Stimulated activated CD8-positive, alpha-beta memory T cell treated with anti-CD3 and anti-CD28 coated beads, Interleukin-4, amount 100 ng/mL, for 1 hour (primary cell): Measurements from ENCODE around the gene TPCN2.

ENCODE experiments used
- DNase-seq, 2 donors: peaks; one replicate each; pipeline ENCODE4 v3.0.0-alpha.2; 2020; ENCODE audit warnings: low read depth in 2 of 2, low spot score in 1 of 2

TPCN2 gene

GRCh38 chr11:69037074-69037473, 11.7 kb upstream of the TPCN2 start:
- DNase-seq = no peak

DNA sequence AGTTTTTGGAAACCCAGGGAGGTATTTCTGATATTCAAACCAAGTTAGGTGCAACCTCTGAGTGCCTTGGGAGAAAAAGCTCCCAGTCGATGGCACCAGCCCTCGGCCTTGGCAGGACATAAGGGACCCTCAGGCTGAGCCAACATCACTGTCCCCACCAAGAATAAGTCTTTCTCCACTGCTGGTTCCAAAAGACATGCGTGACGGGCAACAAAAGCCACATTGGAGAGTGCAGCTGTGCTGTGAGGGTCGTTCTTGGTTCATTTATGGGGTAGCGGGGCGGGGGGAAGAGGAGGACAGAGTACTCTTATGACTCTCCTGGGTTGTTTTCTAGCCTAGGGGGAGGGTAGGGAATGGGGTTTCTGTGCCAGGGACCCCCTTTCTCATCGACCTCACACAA, 11.2 kb upstream of the TPCN2 start:
- DNase-seq = no peak

DNA sequence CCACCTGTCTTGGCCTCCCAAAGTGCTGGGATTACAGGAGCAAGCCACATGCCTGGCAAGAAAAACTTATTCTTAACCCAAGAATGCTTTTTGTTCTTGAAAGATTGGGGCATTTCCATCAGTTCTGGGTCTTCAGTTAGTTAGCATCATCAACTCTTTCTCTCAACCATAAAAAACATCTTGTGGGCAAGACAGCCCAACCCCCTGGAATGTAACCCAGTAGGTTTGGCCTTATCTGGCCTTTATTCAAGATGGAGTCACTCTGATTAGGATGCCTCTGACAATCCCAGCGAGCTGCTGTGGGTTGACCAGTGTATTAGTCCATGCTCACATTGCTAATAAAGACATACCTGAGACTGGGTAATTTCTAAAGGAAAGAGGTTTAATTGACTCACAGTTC, 9.2 kb upstream of the TPCN2 start:
- no peak for DNase-seq

DNA sequence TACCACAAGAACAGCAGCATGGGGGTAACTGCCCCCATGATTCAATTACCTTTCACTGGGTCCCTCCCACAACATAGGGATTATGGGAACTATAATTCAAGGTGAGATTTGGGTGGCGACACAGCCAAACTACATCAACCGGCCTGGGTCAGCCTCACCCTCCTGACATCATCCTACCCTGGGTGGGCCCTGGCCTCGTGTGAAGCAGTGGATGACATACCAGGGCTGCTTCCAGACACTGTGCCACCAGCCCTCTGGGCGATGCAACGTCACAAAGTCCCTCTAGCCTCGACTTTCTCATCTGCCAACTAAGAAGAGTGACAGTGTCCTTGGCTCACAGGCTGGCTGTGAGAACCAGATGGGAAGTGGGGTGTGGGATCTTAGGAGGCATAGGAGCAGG, 8.7 kb upstream of the TPCN2 start:
- DNase-seq = no peak

DNA sequence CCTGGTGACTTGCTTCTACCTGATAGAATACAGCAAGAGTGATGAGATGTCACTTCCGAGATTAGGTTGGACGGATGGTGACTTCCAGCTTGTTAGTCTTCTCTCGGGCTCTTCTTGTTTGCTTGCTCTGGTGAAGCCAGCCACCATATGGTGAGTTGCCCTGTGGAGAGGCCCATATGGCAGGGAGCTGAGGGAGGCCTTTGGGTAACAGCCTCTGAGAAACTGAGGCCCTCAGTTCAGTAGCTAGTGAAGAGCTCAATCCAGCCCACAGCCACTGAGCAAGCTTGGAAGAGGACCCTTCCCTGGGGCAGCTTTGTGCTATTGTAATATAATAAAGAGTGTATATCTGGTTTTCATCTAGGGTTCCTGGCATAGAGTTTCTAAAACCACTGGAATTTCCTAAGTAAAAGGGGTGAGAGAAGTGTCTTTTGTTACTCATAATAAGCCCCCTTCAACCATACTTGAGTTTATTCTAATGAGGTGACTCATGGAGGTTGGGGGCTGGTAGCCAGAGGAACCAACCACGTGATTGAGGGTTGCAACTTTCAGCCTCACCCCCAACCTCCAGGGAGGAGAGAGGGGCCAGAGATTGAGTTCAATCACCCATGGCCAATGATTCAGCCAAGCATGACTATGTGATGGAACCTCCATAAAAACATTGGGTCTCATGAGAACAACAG, 8.0 kb upstream of the TPCN2 start:
- DNase-seq = no peak

DNA sequence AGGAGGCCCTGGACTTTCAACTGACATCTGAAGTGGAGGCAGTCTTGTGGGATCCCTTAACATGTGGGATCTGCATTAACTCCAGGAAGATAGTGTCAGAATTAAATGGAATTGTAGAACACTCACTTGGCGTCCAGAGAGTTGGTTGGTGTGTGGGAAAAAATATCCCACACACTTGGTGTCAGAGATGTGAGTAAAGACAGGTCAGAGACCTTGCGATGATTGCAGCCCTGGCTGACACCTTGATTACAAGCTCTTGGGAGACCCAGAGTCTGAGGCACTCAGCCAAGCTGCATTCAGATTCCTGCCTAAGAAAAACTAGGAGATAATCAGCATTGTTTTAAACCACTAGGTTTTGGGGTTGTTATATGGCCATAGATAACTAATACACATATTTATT, 7.2 kb upstream of the TPCN2 start:
- DNase-seq = no peak

- DNase-seq = no peak
These were observed 4.4 kb upstream of the TPCN2 start for GRCh38 chr11:69044111-69045013.

DNA sequence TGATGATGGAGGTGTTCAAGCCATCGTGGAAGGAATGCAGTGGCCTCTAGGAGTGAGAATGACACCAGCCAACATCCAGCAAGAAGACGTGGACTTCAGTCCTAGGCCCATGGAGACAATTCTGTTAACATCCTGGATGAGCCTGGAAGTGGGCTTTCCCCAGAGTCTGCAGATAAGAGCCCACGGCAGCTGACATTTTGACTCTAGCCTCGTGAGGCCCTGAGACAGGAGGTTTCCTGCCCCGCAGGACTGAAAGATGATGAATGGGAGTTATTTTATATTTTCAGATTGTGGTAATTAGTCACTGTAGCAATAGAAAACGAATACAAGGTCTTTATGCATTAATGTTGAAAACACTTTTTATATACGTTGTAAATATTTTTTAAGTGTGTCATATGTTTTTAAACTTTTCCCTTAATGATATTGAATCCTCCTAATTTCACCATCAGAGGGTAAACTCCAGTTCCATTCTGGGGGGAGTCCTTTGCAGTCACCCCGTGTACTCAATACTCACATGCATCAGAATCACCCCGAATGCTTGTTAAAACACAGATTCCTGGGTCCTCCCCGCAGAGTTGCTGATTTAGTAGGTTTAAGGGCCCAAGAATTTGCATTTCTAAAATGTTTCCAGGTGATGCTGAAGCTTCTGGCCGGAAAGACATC, 570 bp upstream of the TPCN2 start:
- no peak for DNase-seq

GRCh38 chr11:69049490-69049867, 747 bp downstream of the TPCN2 start:
- DNase-seq = no peak

- no peak for DNase-seq
These were observed 2.1 kb downstream of the TPCN2 start for GRCh38 chr11:69050592-69051380.

DNA sequence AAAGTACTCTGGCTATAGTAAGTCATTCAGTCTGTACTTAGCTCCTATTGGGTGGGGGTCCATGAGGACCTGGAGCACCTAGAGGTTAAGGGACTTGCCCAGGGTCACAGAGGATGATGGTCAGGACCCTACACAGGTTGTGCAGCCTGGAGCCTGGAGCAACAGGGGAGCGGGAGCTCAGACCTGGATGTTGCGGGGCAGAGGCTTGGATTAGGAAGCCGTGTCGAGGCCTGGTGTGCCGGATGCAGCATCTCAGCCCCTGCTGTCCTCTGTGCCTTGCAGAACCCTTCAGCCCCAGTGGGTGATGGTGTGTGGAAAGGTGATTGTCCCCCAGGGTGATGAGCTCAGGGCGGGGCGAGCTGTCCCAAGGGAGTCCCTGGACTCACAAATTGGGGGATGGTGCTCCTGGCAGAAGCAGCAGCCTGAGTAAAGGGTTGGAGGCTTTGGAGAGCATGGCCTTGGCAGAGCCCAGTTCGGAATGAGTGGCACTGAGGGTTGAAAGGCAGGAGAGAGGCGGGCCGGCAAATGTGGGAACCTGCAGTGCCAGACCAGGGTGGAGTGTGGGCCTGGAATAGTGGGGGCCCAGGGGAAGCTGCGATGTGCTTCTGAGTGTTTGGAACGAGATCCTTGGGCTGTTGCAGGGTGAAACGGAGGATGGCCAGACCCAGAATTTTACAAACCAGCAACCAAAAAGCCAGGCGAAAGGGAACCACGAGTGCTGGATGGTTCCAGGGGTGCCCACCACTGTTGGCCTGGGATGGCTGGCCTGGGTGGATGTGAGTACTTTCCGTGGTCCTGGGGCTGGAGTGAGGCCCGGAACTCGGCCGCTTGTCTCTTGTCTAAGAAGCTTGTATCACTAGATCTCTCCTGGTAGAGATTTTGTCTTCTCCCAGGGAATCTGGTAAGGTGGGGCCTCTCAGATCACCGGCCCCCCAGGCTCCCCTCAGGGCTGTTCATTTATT, 2.9 kb downstream of the TPCN2 start:
- DNase-seq = no peak

GRCh38 chr11:69052343-69053168, 3.8 kb downstream of the TPCN2 start:
- no peak for DNase-seq

DNA sequence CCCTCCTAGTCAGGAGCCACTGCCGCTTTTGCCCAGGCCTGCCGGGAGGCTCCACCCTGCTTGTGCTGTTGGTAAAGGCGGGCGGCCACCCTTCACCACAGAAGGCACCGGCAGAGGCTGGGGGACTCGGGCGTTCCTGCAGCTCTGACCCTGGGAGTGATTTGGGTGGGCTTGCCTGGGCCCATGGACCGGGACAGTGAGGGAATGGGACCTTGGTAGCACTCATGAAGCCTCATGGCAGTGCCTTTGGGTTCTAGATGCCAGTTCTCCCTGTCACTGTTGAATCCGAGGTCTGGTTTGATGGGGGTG, 4.4 kb downstream of the TPCN2 start:
- no peak for DNase-seq

DNA sequence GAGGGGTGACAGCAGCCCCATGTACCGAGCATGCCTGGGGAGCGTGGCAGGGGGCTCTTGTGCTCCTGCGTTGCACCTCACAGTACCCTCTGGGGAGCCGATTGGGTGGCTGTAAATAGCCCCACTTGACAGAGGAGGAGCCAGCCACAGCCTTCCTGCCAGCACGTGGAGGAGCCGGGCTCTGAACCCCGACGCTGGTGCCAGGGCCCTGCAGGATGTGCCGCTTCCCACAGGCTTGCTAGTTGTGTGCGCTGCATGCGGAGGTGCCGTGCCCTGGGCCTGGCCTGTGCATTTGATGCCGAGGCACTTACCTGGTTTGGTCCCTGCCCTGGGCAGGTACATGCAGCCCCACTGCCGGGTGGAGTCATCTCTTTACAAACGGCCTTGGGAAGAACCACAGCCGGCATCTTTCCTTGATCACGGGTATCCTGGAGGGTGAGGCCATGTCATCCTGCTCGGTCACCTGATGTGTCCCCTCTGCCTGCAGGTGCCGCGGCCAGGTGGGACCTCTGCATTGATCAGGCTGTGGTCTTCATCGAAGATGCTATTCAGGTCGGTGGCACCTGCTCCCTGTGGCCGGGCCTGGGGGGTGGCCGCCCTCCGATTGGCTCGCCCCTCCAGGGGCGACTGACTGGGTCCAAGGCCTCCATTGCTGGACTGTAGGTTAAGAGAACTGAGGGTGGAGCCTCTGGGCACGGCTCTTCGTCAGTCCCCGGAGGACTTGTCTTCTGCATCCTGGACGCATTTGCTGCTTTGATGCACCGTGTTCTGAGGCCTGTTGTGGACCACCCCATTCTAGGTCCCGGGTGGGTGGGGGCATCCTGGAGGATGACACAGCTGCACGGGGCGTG, 5.0 kb downstream of the TPCN2 start:
- DNase-seq = no peak

DNA sequence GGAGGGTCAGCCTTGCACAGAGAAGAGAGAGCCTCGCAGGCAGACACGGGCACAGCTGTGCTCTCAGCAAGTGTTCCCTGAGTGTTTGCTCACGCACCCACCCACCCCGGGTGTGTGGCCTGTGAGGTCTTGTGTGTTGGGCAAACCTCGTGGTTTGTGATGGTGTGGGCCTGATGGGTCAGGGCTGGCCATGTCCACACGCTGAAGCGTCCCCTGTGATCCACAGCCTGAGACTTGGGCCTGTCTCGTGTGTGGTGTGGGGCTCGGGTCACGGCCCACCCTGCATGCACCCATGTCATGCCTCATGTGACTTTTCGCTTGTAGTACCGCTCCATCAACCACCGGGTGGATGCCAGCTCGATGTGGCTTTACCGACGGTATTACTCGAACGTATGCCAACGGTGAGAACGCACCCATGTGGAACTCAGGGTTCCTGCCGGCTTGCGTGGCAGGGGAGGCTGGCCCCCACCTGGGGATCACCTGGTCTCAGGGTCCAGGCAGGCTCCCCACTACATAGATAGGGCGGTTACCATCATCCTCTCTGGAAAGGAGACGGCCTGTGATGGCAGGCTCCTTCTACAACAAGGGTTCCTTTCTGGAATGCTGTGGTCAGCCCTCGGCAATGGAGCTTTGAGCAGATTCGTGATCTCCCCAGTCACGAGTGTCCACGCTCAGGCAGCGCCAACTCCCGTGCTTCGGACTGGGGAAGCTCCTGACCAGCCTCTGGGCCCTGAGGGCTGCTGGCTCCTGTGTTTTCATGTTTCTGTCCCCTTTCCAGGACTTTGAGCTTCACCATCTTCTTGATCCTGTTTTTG, 5.9 kb downstream of the TPCN2 start:
- DNase-seq = no peak

- no peak for DNase-seq
These were observed 6.5 kb downstream of the TPCN2 start for GRCh38 chr11:69055212-69055586.

DNA sequence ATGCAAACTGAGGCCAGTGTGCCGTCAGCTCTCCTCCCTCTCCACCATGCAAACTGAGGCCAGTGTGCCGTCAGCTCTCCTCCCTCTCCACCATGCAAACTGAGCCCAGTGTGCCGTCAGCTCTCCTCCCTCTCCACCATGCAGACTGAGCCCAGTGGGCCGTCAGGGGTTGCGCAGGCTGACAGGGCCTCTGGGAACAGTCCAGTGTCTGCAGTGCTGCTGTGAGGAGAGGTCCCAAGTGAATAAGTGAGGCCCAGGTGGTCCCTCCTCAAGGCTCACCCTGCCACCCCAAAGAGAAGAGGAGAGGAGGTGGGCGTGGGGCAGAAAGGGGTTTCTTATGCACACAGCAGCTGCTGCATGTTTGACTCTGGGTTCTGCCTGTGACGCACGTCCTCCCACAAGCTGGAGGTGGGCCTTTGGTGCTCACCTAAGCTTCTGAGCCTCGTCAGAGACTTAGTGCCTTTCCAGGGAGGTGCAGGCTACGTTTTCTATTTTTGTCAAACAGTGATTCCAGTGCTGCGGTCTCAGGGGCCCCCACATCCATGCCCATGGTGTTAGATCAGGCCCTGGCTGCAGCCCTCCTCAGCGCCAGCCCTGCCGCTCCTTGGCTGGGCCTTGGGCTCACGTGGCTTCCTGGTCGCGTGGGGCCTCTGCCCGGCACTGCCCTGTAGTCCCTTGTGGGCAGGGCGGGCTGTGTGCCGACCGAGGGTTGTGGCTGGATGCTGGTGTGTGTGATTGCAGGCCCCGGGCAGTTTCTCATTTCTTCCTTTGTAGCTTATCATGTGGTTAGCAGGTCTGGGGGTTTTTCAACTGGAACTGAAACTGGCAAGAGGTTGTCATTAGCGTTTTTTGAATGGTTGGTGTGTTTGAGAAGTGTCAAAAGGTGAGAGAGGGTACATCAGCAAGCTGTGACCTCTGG, 7.1 kb downstream of the TPCN2 start:
- DNase-seq = no peak
